Keratinocyte (primary cell): ENCODE measurements around the gene TNFRSF17. TPM values are rescaled to one million over a fixed set of nuclear protein-coding genes. Genes with fewer than 3 reads are reported as not detected.
"Not testable (repeated sequence)": the region's sequence is repeated elsewhere in the genome, so short reads cannot be mapped to it uniquely, and the experiment has no call there.

ENCODE experiments used
- DNase-seq: peaks from one replicate; pipeline ENCODE4 v3.0.0-alpha.2; 2011; ENCODE audit warnings: low read depth, missing footprints, low spot score
- FAIRE-seq: peaks from 2 replicates; lab custom pipeline; 2011; peaks lifted over from hg19 to GRCh38; lab: Jason Lieb, UNC
- H2AFZ ChIP-seq: 2 replicates; pipeline ENCODE4 v1.6.0; 2012; ENCODE audit warnings: low read length, control low read depth, inconsistent platforms; ENCODE audit not compliant: control insufficient read depth
- H3K27ac ChIP-seq: 2 replicates; pipeline ENCODE4 v1.5.1; 2011; ENCODE audit warnings: low read length; ENCODE audit not compliant: control insufficient read depth, insufficient read depth
- H3K27me3 ChIP-seq: 3 replicates; pipeline ENCODE4 v1.6.0; 2011; ENCODE audit warnings: low read length; ENCODE audit not compliant: control insufficient read depth, insufficient read depth; ENCODE audit errors: extremely low read depth
- H3K36me3 ChIP-seq, 2 experiments: 2 replicates in 1 of 2; 3 replicates in 1 of 2; pipeline ENCODE4 v1.5.1; 2011; ENCODE audit warnings: low read length in 2 of 2, mild to moderate bottlenecking in 1 of 2; ENCODE audit not compliant: control insufficient read depth in 2 of 2, insufficient read depth in 2 of 2; ENCODE audit errors: extremely low read depth in 1 of 2
- H3K4me1 ChIP-seq: 3 replicates; pipeline ENCODE4 v1.5.1; 2011; ENCODE audit warnings: low read length; ENCODE audit not compliant: control insufficient read depth, insufficient read depth; ENCODE audit errors: extremely low read depth
- H3K4me2 ChIP-seq: 3 replicates; pipeline ENCODE4 v1.6.0; 2011; ENCODE audit warnings: low read depth, low read length; ENCODE audit not compliant: control insufficient read depth, insufficient read depth; ENCODE audit errors: extremely low read depth
- H3K4me3 ChIP-seq, 3 experiments: fragments of 200-600 bp in 1 of 3; sonication (generic) in 1 of 3; 2 replicates in 2 of 3; 3 replicates in 1 of 3; pipeline ENCODE4 v1.5.1; 2011 to 2016; ENCODE audit warnings: low read length in 3 of 3, mild to moderate bottlenecking in 3 of 3, control low read depth in 2 of 3, inconsistent platforms in 1 of 3, low read depth in 1 of 3, mixed read lengths in 1 of 3, mixed run types in 1 of 3, moderate library complexity in 1 of 3; ENCODE audit not compliant: control insufficient read depth in 2 of 3, insufficient read depth in 2 of 3; ENCODE audit errors: extremely low read depth in 1 of 3
- H3K79me2 ChIP-seq: 2 replicates; pipeline ENCODE4 v1.6.0; 2012; ENCODE audit warnings: low read length; ENCODE audit not compliant: control insufficient read depth, insufficient read depth
- H3K9ac ChIP-seq: 3 replicates; pipeline ENCODE4 v1.6.0; 2011; ENCODE audit warnings: low read length; ENCODE audit not compliant: control insufficient read depth, insufficient read depth; ENCODE audit errors: extremely low read depth
- H3K9me1 ChIP-seq: 3 replicates; pipeline ENCODE4 v1.6.0; 2011; ENCODE audit warnings: low read length; ENCODE audit not compliant: control insufficient read depth, insufficient read depth; ENCODE audit errors: extremely low read depth
- H3K9me3 ChIP-seq: 2 replicates; pipeline ENCODE4 v1.5.1; 2012; ENCODE audit warnings: low read depth, low read length; ENCODE audit not compliant: control insufficient read depth
- H4K20me1 ChIP-seq: 3 replicates; pipeline ENCODE4 v1.6.0; 2011; ENCODE audit warnings: low read length; ENCODE audit not compliant: control insufficient read depth, insufficient read depth; ENCODE audit errors: extremely low read depth
- CTCF ChIP-seq, 3 experiments: IDR thresholded peaks in 1 of 3; conservative IDR thresholded peaks in 1 of 3; optimal IDR thresholded peaks in 1 of 3; 2 replicates in 2 of 3; 3 replicates in 1 of 3; pipeline versions ENCODE3 to v1.5.1; 2011; ENCODE audit warnings: low read length in 3 of 3, mild to moderate bottlenecking in 3 of 3, moderate library complexity in 2 of 3, control low read depth in 1 of 3, inconsistent platforms in 1 of 3; ENCODE audit not compliant: insufficient read depth in 2 of 3; ENCODE audit errors: extremely low read depth in 1 of 3
- EZH2 ChIP-seq: IDR thresholded peaks from one replicate; pipeline ENCODE4 v1.6.1; 2012; ENCODE audit warnings: inconsistent platforms, mild to moderate bottlenecking, low read length, moderate library complexity
- dilution Hi-C: fragments of 300-500 bp; cut with MboI; formaldehyde crosslinking; loops from one replicate; pipeline ENCODE4 v1.7.0; 2020; ENCODE audit warnings: low sequenced_read_pairs; ENCODE audit not compliant: extremely low pct_ligation_motif_present
- polyA plus RNA-seq, 5 experiments: library from polyadenylated mRNA; depleted of rRNA in 3 of 5; stranded (reverse) in 3 of 5; stranded (forward) in 1 of 5; unstranded in 1 of 5; fragments of >200 nt; gene quantifications; 1 replicate in 1 of 5; 2 replicates in 3 of 5; 3 replicates in 1 of 5; pipeline versions ENCODE4 v1.2.1 to v1.2.3, GENCODE V29; 2011 to 2012; ENCODE audit warnings: missing spikeins in 2 of 5, low read depth in 1 of 5, low replicate concordance in 1 of 5

Gene TNFRSF17
- polyA plus RNA-seq, 1 donor (not counting 4 experiments of a cell fraction or from before 2014, with no cell fraction given): not detected

GRCh38 chr16:11949527-11949926, 15.5 kb upstream of the TNFRSF17 start:
- Histone ChIP-seq H3K9ac (no peak overlapping the region), H3K9me1 (no peaks in the 10 kb centered on the region), H2AFZ (no peak overlapping the region), H3K79me2 (no peaks in the 10 kb centered on the region), H3K4me3 (no peak overlapping the region), H3K4me1 (no peaks in the 10 kb centered on the region), H3K27me3 (no peaks in the 10 kb centered on the region), H3K9me3 (no peaks in the 10 kb centered on the region), H4K20me1 (no peaks in the 10 kb centered on the region), H3K4me2 (no peak overlapping the region), H3K27ac (no peak overlapping the region), H3K36me3 (no peaks in the 10 kb centered on the region)
- DNase-seq: no peak
- dilution Hi-C loops: no loop called here
- peak; percentile 25 to 71 (median 52) for TF ChIP-seq CTCF (optimal IDR thresholded peaks at IDR 0.05 in 1 of 3, IDR thresholded peaks at IDR 0.05 in 1 of 3, conservative IDR thresholded peaks at IDR 0.05 in 1 of 3; ENCODE audit: extremely low read depth in 1 of 3, insufficient read depth in 2 of 3, low read length in 3 of 3)
- no peak for TF ChIP-seq EZH2
- peak; percentile 13 for FAIRE-seq

- FAIRE-seq (no peak), DNase-seq (no peak)
- H3K9me3 ChIP-seq: no peaks in the 10 kb centered on the region
- dilution Hi-C loops: no loop called here
- H3K9ac ChIP-seq: no peak overlapping the region
- TF ChIP-seq EZH2 (no peak), CTCF (optimal IDR thresholded peaks at IDR 0.05 in 1 of 3, IDR thresholded peaks at IDR 0.05 in 1 of 3, conservative IDR thresholded peaks at IDR 0.05 in 1 of 3; ENCODE audit: extremely low read depth in 1 of 3, insufficient read depth in 2 of 3, low read length in 3 of 3) (no peak)
- no peaks in the 10 kb centered on the region for H3K36me3 ChIP-seq
- no peak overlapping the region for H3K4me3 ChIP-seq
- no peaks in the 10 kb centered on the region for H3K27me3 ChIP-seq
- H3K4me2 ChIP-seq: no peak overlapping the region
- no peak overlapping the region for H2AFZ ChIP-seq
- H3K27ac ChIP-seq: no peak overlapping the region
- no peaks in the 10 kb centered on the region for H3K79me2 ChIP-seq
- no peaks in the 10 kb centered on the region for H4K20me1 ChIP-seq
- no peaks in the 10 kb centered on the region for H3K4me1 ChIP-seq
- H3K9me1 ChIP-seq: no peaks in the 10 kb centered on the region
These were observed 14.6 kb upstream of the TNFRSF17 start for GRCh38 chr16:11950388-11950787.

GRCh38 chr16:11953576-11953975, 11.4 kb upstream of the TNFRSF17 start:
- H3K4me3 ChIP-seq: not testable (repeated sequence)

More at GRCh38 chr16:11953576-11953975, 11.4 kb upstream of the TNFRSF17 start:
- H3K79me2 ChIP-seq, H4K20me1 ChIP-seq, DNase-seq, H3K9ac ChIP-seq, H3K4me2 ChIP-seq, FAIRE-seq, H3K9me3 ChIP-seq, dilution Hi-C loops, H2AFZ ChIP-seq, H3K36me3 ChIP-seq, H3K27me3 ChIP-seq, H3K4me1 ChIP-seq, H3K27ac ChIP-seq, H3K9me1 ChIP-seq: not testable (repeated sequence)
